Left cardiac atrium (tissue), 4 donors: ENCODE data around the gene LRP3. TPM values are rescaled to one million over a fixed set of nuclear protein-coding genes. Genes with fewer than 3 reads are reported as not detected.
A peak's percentile ranks its signal among the peaks of the same experiment; 100 is the strongest.
"Not testable (repeated sequence)": the region's sequence is repeated elsewhere in the genome, so short reads cannot be mapped to it uniquely, and the experiment has no call there.

Source experiments
- ATAC-seq, 2 donors: fragments of 200-7000 bp; cut with Tn5 transposase; one replicate each; pipeline ENCODE4 v1.9.1; 2020; ENCODE audit warnings: mild to moderate bottlenecking in 2 of 2, moderate library complexity in 2 of 2
- DNase-seq: peaks from one replicate; pipeline ENCODE4 v3.0.0-alpha.2; 2020
- intact Hi-C, 2 donors: fragments of 100-400 bp; cut with DNase I; formaldehyde crosslinking; loops; one replicate each; pipeline versions ENCODE4 v1.14.1 to v1.15.1; 2022 to 2023
- total RNA-seq, 2 donors: library from RNA; stranded (reverse); fragmentation: NEBNext Ultra II Directional; extraction: Animal tissue kit (Norgen Biotek cat#: 25700); gene quantifications; one replicate each; pipeline ENCODE4 v1.2.1, GENCODE V29; 2021
- donor health status: DM: no; HTN: yes; CAD: no.
- donor health status: DM: no; HTN: yes; CAD: no; lungs with severe emphysema.
- donor health status: DM: yes; HTN: yes; CAD: no.
- donor health status: Dilated cardiomyopathy.

LRP3 gene
- total RNA-seq, 2 donors from 2014 or later, result 16.2 to 22.1 TPM

DNA sequence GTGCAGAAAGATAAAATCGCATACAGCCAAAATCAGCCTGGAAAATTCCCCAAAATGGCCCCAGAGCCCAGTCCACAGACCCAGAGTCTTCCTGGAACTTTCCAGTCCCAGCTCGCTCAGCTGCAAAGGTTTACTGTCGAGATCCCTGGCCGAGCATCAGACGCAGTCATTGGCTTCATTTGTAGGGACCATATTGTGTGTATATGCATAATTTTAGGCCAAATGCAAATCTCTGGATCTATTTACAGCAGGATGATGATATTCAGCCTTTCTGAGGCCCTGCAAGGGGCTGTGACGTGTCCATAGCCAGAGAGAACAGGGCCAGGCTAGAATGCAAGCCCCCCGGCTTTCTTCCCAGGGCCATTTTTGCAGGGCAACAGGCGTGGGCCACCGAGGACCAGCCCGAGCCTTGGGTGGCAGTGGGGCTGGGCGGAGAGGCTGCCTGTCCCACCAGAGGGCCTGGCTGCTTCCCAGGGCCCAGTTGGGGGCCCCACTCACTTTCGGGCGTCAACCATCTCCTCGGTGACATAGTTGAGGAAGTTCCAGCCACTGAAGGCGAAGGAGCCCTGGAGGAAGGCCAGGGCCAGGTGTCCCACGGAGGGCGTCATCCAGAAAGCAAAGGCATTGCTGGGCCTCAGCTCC lies 17.8 kb downstream of the LRP3 start:
- intact Hi-C loops, result no loop called here
- ATAC-seq, result no peak
- DNase-seq, result peak; percentile 12

DNA sequence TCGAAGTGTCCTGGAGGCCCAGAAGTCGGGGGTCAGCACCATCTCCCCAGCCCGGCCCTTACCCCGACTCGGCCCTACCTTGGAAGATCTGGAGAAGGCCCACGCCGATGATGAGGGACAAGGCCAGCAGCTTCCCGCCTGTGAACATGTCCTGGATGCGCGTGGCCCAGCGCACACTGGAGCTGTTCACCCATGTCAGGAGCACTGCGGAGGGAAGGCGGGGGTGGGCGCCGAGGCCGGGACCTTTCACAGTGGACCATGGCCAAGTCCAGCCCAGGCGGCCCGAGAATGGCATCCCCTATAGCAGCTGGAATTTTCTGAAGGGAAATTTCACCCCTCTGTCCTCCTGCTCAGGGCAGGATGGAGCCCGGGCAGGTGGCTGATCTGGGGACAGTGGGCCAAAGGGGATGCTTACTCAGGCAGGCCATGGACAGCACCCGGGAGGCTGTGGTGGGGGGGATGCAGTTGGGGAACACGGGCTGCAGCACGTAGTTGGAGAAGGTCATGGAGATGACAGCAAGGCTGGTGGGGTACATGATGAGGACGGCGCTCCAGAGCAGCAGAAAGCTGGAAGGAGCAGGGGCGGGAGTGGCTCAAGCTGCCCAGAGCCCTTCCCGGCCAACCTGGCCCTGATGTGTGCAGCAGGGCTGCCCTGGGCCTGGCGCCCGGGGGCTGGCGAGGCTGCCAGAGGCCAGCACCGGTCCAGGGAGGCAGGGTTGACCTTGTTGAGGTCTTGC lies 18.5 kb downstream of the LRP3 start:
- DNase-seq (peak; percentile 15), ATAC-seq (no peak)
- intact Hi-C loops, result no loop called here

DNA sequence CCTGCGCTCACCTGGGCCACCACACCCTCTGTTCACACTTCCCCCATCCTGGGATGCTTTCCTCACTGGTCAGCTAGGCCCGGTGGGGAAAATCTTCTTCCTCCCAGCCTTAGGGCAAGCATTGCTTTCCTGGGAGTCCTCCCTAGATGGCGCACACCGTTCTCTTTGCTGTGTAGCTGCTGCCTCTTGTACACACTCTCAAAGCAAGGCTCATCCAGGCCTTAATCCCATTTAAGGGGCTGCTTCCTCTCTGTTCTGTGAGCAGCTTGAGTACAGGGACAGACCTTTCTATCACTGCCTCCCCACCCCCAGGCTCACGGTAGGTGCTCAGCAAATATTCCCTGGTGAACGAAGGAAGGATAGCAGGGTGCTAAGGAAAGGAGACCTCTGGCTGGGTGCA lies 20.5 kb downstream of the LRP3 start:
- ATAC-seq (no peak), DNase-seq (no peak)
- intact Hi-C loops, result no loop called here

DNA sequence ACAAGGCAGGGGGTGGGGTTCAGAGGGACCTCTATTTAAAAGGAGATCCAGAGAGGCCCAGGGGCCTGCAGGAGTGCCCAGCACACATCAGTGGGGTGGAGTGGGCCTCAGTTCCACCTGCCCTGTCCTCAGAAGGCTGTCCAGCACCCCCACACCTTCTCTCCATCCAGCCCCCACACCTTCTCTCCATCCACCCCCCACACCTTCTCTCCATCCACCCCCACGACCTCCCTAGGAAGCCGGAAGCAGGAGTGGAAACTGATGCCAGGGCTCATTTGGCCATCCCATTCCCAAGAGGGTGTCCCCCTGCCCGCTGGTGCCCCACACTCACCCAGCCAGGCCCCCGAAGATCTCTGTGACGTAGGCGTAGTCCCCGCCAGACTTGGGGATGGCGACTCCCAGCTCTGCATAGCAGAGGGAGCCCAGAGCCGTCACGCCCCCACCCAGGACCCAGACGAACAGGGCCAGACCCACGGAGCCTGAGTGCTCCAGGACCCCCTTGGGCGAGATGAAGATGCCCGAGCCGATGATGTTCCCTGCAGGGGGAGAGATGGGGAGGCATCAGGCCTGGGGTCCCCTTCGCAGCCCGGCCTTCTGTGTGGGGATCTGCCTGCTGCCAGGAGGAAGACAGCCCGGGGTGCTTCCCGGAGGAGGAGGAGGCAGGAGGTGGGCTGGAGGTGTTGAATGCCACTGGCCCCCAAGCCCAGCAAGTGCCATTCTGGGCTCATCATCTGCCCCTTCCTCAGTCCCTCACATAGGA lies 21.5 kb downstream of the LRP3 start:
- intact Hi-C loops, result no loop called here
- ATAC-seq (no peak), DNase-seq (no peak)

DNA sequence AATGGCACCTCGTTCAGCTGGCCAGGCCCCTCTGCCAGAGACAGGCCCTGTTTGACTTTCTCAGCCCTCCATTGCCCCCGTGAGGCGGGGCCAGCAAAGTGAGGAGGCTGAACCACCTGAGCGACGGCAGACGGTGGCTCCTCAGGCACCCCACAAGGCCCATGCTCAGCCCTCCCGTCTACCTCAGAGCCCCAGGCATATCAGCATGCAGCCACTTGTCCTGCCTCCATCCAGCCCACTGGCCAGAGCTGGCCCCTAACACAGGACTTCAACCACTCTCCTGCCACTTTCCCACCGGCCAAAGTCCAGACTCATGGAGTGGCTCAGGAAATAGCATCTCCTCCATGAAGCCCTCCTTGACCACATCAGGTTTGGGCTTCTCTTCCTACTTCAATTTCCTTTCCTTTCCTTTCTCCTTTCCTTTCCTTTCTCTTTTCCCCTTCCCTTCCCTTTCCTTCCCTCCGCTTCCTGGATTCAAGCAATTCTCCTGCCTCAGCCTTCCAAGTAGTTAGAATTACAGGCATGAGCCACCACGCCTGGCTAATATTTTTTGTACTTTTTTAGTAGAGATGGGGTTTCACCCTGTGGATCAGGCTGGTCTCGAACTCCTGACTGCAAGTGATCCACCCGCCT lies 22.2 kb downstream of the LRP3 start:
- intact Hi-C loops, result no loop called here
- no peak for DNase-seq
- no peak for ATAC-seq

DNA sequence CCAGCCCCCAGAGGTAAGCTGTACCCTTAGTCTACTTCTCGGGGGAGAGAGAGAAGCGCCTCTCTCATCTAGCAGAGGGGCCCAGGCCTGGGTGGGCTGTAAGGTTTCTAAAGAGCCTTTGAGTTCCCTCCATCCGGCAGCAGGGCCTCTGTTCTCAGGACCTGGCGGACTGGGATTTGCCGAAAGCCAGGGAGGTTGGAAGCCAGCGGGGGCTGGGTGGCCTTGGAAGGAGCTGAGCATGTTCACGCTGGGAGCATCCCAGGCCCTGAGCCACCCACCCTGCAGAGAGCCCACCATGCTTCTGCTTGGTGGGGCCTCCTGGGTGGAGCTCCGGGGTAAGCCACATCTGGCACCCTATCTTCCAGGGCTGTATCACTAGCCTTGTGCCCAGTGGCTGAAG lies 23.8 kb downstream of the LRP3 start:
- intact Hi-C loops, result no loop called here
- DNase-seq (no peak), ATAC-seq (no peak)

DNA sequence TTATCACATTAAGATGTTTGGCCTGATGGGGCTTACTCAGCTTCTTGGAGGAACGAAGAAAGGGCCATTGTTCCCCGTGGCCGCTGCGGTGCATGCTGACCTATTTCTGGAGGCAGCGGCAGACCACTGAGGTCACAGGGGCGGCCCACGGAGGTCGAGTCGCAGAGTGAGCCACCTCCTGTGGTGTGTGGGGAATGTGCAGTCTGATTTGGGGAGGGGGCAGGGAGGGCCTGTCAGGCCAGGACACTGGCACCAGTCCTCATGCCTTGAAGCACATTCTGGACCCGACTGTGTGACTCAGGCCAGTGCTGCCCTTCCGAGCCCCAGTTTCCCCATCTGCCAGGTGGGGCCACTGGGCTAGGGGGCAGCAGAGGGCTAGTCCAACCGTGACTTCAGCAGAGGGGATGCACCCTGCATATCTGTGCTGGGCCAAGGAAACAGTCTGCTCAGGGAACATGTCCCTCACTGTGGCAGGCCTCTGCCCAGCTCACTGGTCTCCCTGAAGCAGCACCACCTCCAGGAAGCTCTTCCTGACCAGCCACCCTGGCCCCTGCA lies 25.2 kb downstream of the LRP3 start:
- no peak for DNase-seq
- peak; percentile 14 to 35 for ATAC-seq
- intact Hi-C loops, result no loop called here

DNA sequence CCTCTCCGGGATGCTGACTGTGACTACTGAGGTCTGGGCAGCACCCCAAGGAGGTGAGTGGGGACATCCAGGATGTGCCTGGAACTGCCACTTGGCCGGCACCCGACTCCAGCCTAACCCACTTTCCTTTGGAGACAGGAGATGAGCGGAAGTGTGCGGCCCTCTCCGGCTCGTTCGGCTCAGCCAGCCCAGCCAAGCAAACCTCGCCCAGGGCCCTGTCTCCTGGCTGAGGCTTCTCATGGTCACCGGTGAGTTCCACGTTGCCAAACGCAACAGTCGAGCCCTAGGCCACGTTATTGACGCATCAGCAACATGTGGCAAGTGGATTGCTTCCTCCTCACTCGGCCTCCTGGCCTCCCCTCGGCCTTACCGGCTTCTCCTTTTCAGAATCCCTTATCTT lies 26.0 kb downstream of the LRP3 start:
- ATAC-seq (no peak), DNase-seq (no peak)
- intact Hi-C loops, result no loop called here

DNA sequence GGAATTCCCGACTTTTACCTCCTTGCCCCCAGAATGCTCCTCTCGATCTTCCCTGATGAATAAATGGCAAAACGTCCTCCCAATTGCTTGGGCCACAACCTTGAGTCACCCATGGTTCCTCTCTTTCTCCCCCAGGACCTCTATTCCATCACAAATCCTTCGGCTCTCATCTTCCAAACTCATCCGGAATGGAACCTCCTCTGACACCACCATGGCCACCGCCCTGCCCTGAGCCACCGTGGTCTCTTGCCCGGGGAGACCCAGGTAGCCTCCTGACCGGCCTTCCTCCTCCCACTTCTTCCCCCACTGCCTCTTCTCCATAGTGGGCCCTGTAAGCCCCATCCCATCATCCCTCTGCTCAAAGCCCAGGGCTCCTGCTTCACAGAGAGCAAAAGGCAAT lies 26.6 kb downstream of the LRP3 start:
- DNase-seq, result no peak
- ATAC-seq, result no peak
- intact Hi-C loops, result no loop called here

DNA sequence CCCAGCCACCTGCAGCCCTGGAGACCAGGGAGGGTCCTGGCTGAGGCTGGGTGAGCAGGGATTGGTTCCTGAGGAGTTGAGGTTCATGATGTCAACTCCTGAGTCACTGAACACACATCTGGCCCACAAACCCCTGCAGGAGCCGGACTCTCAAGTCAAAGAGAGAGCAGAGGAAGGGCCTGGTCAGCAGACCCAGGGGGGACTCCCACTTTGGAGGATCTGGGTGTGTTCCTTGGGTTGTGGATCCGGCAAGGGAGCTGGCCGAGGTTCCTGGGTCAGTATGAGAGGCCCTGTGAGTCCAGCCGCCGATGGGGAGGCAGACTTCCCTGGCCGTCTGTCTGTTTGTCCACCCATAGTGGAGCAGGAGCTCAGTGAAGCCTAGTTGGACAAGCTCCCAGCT lies 27.5 kb downstream of the LRP3 start:
- no peak for DNase-seq
- ATAC-seq, result no peak
- intact Hi-C loops, result no loop called here

DNA sequence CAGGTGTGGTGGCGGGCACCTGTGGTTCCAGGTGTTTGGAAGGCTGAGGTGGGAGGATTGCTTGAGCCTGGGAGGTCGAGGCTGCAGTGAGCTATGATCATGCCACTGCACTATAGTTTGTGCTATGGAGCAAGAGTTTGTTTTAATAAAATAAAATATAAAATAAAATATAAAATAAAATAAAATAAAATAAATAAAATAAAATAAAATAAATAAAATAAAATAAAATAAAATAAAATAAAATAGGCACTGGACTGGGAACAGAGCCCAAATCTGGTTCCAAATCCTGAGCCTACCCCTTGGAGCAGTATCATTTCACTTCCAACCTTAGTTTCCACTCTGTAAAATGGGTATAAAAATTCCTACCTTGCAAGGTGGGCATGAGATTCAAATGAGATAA lies 28.1 kb downstream of the LRP3 start:
- intact Hi-C loops, ATAC-seq, DNase-seq: not testable (repeated sequence)

DNA sequence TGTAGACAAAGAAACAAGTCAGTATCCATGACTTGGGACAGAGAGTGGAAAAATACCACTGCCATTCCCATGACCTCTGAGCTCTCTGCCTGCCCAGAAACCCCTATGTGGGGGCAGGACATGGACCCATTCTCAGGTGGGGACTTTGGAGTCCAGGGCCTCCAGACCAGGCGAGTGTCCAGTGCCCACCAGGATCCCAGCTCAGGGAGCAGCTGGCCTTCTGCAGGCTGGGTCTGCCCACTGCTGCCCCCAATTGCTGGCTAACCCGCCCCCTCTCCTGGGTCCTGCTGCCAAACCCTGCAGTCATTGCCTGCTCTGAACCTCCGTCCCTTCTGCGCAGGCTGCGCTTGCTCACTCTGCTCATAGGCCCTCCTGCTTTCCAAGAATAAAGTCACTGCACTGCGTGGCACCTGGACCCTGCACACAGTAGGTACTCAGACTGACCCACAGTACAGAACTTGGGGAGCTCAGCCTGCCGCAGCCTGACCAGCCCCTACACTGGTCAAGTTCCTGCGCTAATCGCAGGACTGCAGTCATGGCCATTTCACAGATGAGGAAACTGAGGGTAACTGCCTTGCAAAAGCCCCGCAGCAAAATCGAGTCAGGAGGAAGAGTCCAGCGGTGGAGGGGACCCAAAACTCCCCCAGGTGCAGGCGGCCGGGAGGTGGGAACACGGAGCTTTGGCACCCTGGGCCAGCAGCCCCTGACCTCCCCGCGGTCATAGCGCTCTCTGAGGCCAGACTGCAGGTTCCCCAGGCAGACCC lies 30.7 kb downstream of the LRP3 start:
- ATAC-seq (no peak), DNase-seq (no peak)
- intact Hi-C loops, result no loop called here

DNA sequence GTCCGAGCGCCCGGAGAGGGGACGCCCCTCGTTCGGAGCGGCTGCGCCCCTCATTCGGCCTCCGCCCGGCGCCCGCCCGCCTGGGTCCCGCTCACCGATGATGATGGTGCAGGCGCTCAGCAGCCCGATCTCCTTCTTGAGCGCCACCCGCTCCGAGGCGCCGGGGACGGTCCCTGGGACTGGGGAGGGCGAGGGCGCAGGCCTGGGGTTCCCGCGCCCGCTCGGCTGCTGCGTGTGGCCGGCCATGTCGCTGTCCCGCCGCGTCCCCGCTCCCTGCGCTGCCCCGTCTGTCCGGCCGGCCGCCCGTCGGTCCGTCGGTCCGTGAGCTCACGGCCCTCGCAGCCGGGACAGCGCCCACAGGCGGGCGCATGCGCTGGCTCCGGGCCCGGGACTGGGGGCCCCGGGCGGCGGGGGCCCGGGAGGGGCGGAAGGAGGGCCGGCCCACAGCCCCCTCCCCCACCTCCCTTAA lies 31.4 kb downstream of the LRP3 start, which contains the start of gene SLC7A10:
TSS of gene SLC7A10 (minus strand) at position 393 of the 469 bp plus-strand sequence. CDS start at position 246, 147 bp downstream.
- peak; percentile 18 to 46 for ATAC-seq
- no peak for DNase-seq
- intact Hi-C loops, result no loop called here

DNA sequence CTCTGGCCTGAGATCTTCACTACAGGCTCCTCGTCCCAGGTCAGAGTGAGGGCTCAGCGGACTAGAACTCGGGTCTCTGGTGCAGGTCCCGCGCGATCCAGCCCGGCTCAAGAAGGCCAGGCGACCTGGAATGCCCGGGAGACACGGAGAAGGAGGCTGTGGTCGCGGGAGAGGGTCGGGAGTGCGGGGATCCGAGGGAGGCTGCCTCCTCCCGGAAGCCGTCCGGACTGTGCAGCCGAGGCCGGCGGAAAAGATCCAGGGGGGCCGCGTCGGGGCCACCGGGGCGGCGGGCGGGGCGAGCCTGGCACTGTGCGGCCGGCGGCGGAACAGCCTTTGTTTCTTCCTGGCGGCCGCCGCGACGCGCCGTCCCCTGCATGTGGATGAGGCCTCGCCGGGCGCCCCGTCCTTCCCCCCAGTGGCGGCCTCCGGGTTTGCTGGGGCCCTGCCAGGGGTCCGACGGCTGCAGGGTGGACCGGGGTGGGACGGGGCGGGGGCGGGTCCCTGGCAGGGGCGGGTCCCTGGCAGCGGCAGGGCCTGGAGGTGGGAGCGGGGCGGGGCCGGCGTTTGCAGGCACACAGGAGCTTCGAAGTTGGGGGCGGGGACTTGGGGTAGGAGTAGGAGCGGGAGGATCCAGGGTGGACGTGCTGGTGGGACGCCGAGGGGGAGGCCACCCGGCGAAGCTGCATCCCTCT lies 32.6 kb downstream of the LRP3 start:
- intact Hi-C loops, result no loop called here
- ATAC-seq (peak; percentile 30 to 69), DNase-seq (no peak)

DNA sequence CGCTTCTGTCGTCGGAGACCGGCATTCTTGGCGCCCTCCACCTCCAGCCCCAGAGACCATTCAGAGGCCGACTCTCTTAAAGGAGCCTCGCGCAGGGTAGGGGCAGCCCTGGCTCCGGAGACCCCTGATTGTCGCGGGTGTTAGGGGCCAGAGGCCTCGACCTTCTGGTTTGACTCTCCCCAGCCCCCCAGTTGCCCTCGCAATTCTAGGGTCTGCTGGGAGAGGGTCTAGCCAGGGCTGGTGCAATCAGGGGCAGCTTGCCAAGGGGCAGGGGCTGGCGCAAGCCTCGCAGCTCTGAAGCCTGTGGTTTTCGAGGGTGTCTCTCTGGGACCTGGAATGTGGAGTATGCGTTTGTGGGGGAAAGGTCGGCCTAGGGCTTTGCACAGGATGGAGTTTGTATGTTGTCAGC lies 33.1 kb downstream of the LRP3 start:
- ATAC-seq, result peak in 1 of 2 donors; percentile 56

DNA sequence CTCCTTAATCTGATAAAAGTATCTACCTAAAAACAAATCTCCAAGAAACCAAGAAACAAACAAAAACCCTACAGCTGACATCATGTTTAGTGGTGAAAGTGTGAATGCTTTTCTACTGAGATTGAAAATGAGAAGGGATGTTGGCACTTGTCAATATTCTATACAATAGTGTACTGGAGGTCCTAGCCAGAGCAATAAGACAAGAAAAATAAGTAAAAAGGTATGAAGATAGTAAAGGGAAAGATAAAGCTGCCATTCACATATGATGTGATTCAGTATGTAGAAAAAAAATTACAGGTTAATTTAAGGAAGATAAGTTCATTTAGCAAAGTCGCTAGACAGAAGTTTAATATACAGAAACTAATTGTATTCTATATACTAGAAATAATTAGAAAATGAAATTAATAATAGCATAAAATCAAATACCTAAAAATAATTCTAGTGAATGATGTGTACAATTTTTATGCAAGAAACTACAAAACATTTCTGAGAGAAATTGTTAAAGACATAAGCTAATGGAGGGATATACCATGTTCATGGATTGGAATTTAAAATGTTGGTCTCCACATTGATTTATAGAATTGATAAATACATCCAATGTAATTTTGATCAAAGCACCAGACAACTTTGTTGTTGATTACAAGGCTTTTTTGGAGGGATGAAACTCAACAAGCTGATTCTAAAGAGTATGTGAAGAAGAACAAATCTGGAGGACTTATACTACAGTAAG lies 33.9 kb downstream of the LRP3 start:
- intact Hi-C loops, result no loop called here
- ATAC-seq, result no peak
- no peak for DNase-seq

More for the DNA sequence above, 33.1 kb downstream of the LRP3 start:
- no peak for DNase-seq
- intact Hi-C loops, result no loop called here

DNA sequence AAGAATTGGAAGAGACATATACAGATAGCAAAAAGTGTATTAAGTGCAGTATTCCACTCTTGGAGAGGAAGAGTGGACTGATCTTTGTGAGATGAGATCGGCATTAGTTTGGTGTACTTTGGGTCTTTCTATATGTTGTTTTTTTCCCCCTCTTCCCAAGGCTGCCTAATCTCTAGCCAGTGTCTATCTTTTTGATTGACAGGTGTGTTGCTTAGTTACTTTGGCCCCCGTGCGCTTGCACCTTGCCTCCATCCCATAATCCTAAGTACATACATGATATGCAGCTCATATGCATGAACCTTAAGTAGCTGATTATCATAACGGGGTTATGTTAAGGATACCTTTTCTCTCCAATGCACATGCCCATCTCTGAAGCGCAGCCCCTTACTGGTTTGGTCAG lies 35.8 kb downstream of the LRP3 start:
- no peak for ATAC-seq
- no peak for DNase-seq
- intact Hi-C loops, result loop anchor here in 1 of 2 donors (10.0 kb wide), 1 partner anchor 545 kb away; no protein-coding TSS in a partner anchor
